T-helper 2 cell (primary cell): Measurements from ENCODE around the gene CD22.

Source experiments
- DNase-seq, 5 experiments: peaks; one replicate each; pipeline versions ENCODE4 v3.0.0 to v3.0.0-alpha.2; 2012 to 2022

Gene CD22

GRCh38 chr19:35296644-35297514, 32.1 kb upstream of the CD22 start:
- peak in 1 of 5 experiments; percentile 55 for DNase-seq

GRCh38 chr19:35297515-35297848, 31.5 kb upstream of the CD22 start:
- DNase-seq, result no peak

GRCh38 chr19:35297922-35298321, 31.1 kb upstream of the CD22 start:
- peak in 1 of 5 experiments; percentile 21 for DNase-seq

- peak in 1 of 5 experiments; percentile 30 for DNase-seq
Observed at GRCh38 chr19:35298561-35298972, 30.4 kb upstream of the CD22 start.

GRCh38 chr19:35299523-35300338, 29.3 kb upstream of the CD22 start:
- no peak for DNase-seq

- no peak for DNase-seq
Observed at GRCh38 chr19:35300339-35300649, 28.7 kb upstream of the CD22 start.

- DNase-seq, result no peak
Observed at GRCh38 chr19:35301961-35302360, 27.0 kb upstream of the CD22 start.

GRCh38 chr19:35302446-35302845, 26.5 kb upstream of the CD22 start:
- no peak for DNase-seq

GRCh38 chr19:35303357-35303915, 25.6 kb upstream of the CD22 start:
- DNase-seq, result no peak

GRCh38 chr19:35304036-35304435, 25.0 kb upstream of the CD22 start:
- DNase-seq, result no peak

GRCh38 chr19:35305181-35305580, 23.8 kb upstream of the CD22 start:
- no peak for DNase-seq

- DNase-seq, result no peak
Observed at GRCh38 chr19:35306473-35307246, 22.3 kb upstream of the CD22 start.

- DNase-seq, result no peak
Observed at GRCh38 chr19:35307931-35308330, 21.1 kb upstream of the CD22 start.

- no peak for DNase-seq
Observed at GRCh38 chr19:35308910-35309309, 20.1 kb upstream of the CD22 start.

- DNase-seq, result no peak
Observed at GRCh38 chr19:35309481-35310279, 19.3 kb upstream of the CD22 start.

- peak in 1 of 5 experiments; percentile 33 for DNase-seq
Observed at GRCh38 chr19:35310331-35310730, 18.7 kb upstream of the CD22 start.

- DNase-seq, result no peak
Observed at GRCh38 chr19:35310811-35311465, 18.0 kb upstream of the CD22 start.

GRCh38 chr19:35311901-35312665, 16.9 kb upstream of the CD22 start:
- DNase-seq, result no peak

- no peak for DNase-seq
Observed at GRCh38 chr19:35313587-35313986, 15.4 kb upstream of the CD22 start.

GRCh38 chr19:35314031-35314430, 15.0 kb upstream of the CD22 start:
- DNase-seq, result no peak
